ENCODE results near the gene ATAD3A.

GRCh38 chr1:1529936-1530335, 18.0 kb downstream of the ATAD3A start:
- no peak for TF ChIP-seq EP300 (IDR thresholded peaks at IDR 0.05; ENCODE audit: low read depth)
- TF ChIP-seq, protein P1, sequence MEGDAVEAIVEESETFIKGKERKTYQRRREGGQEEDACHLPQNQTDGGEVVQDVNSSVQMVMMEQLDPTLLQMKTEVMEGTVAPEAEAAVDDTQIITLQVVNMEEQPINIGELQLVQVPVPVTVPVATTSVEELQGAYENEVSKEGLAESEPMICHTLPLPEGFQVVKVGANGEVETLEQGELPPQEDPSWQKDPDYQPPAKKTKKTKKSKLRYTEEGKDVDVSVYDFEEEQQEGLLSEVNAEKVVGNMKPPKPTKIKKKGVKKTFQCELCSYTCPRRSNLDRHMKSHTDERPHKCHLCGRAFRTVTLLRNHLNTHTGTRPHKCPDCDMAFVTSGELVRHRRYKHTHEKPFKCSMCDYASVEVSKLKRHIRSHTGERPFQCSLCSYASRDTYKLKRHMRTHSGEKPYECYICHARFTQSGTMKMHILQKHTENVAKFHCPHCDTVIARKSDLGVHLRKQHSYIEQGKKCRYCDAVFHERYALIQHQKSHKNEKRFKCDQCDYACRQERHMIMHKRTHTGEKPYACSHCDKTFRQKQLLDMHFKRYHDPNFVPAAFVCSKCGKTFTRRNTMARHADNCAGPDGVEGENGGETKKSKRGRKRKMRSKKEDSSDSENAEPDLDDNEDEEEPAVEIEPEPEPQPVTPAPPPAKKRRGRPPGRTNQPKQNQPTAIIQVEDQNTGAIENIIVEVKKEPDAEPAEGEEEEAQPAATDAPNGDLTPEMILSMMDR (IDR thresholded peaks at IDR 0.05) = no peak
